Hematopoietic multipotent progenitor cell treated with erythropoietin and hydrocortisone succinate and interleukin-3 and kit ligand, for 8 days (in vitro differentiated cells): ENCODE results near the gene RAB34.

Experiments
- DNase-seq: peaks from one replicate; pipeline ENCODE4 v3.0.0-alpha.2; 2015

Gene RAB34

GRCh38 chr17:28675490-28675889, 42.2 kb downstream of the RAB34 start:
- DNase-seq, result no peak

- no peak for DNase-seq
Measured at GRCh38 chr17:28669918-28670317, 47.8 kb downstream of the RAB34 start.

GRCh38 chr17:28667870-28668269, 49.8 kb downstream of the RAB34 start:
- DNase-seq, result no peak

- DNase-seq, result no peak
Measured at GRCh38 chr17:28665994-28666393, 51.7 kb downstream of the RAB34 start.
